H9 (cell line): ENCODE results near the gene CHST13. TPM values are rescaled to one million over a fixed set of nuclear protein-coding genes. Genes with fewer than 3 reads are reported as not detected.

Source experiments
- DNase-seq: peaks from one replicate; pipeline ENCODE4 v3.0.0-alpha.2; 2017
- H2AFZ ChIP-seq: one replicate; pipeline ENCODE4 v1.6.1; 2013; ENCODE audit warnings: mild to moderate bottlenecking, low read length, control low read depth, moderate library complexity
- H2AK5ac ChIP-seq: 2 replicates; pipeline ENCODE4 v1.6.1; 2013; ENCODE audit warnings: low read length, control low read depth, mixed read lengths; ENCODE audit not compliant: insufficient read length
- H2BK120ac ChIP-seq: one replicate; pipeline ENCODE4 v1.6.1; 2013; ENCODE audit warnings: low read depth, mild to moderate bottlenecking, low read length, control low read depth, inconsistent platforms; ENCODE audit not compliant: poor library complexity, severe bottlenecking
- H2BK12ac ChIP-seq: 2 replicates; pipeline ENCODE4 v1.6.1; 2013; ENCODE audit warnings: low read length, control low read depth, mixed read lengths, low read depth; ENCODE audit not compliant: insufficient read length
- H2BK15ac ChIP-seq: 2 replicates; pipeline ENCODE4 v1.6.1; 2013; ENCODE audit warnings: low read depth, low read length, control low read depth
- H2BK20ac ChIP-seq: one replicate; pipeline ENCODE4 v1.6.1; 2013; ENCODE audit warnings: low read depth, mild to moderate bottlenecking, low read length, control low read depth, inconsistent platforms; ENCODE audit not compliant: poor library complexity, severe bottlenecking
- H2BK5ac ChIP-seq: 2 replicates; pipeline ENCODE4 v1.6.1; 2013; ENCODE audit warnings: low read length, control low read depth, mixed read lengths; ENCODE audit not compliant: insufficient read length
- H3K14ac ChIP-seq: 2 replicates; pipeline ENCODE4 v1.6.1; 2013; ENCODE audit warnings: low read length, control low read depth; ENCODE audit not compliant: insufficient read depth
- H3K18ac ChIP-seq: 2 replicates; pipeline ENCODE4 v1.6.1; 2013; ENCODE audit warnings: low read depth, mild to moderate bottlenecking, mixed read lengths, low read length, control low read depth; ENCODE audit not compliant: insufficient read length
- H3K23ac ChIP-seq: 2 replicates; pipeline ENCODE4 v1.6.1; 2013; ENCODE audit warnings: low read length, control low read depth, mixed read lengths, low read depth; ENCODE audit not compliant: insufficient read length
- H3K23me2 ChIP-seq: 2 replicates; pipeline ENCODE4 v1.6.1; 2013; ENCODE audit warnings: low read depth, mild to moderate bottlenecking, mixed read lengths, low read length, control low read depth; ENCODE audit not compliant: insufficient read length, poor library complexity, severe bottlenecking
- H3K27ac ChIP-seq: 2 replicates; pipeline ENCODE4 v1.5.1; 2013; ENCODE audit warnings: low read length, control low read depth, mixed read lengths, low read depth; ENCODE audit not compliant: insufficient read length
- H3K27me3 ChIP-seq: 2 replicates; pipeline ENCODE4 v1.6.1; 2013; ENCODE audit warnings: low read length, control low read depth, inconsistent platforms; ENCODE audit not compliant: insufficient read depth
- H3K4ac ChIP-seq: 2 replicates; pipeline ENCODE4 v1.6.1; 2013; ENCODE audit warnings: low read depth, mild to moderate bottlenecking, control low read depth, inconsistent platforms, low read length, moderate library complexity
- H3K4me1 ChIP-seq: 2 replicates; pipeline ENCODE4 v1.6.1; 2013; ENCODE audit warnings: low read length, control low read depth, inconsistent platforms; ENCODE audit not compliant: insufficient read depth
- H3K4me2 ChIP-seq: 2 replicates; pipeline ENCODE4 v1.6.1; 2013; ENCODE audit warnings: low read length, control low read depth, mixed read lengths; ENCODE audit not compliant: insufficient read length, insufficient read depth
- H3K56ac ChIP-seq: 2 replicates; pipeline ENCODE4 v1.6.1; 2013; ENCODE audit warnings: low read depth, mild to moderate bottlenecking, mixed read lengths, low read length, control low read depth; ENCODE audit not compliant: insufficient read length
- H3K79me1 ChIP-seq: 2 replicates; pipeline ENCODE4 v1.6.1; 2013; ENCODE audit warnings: low read depth, mild to moderate bottlenecking, moderate library complexity, low read length, control low read depth, inconsistent platforms; ENCODE audit not compliant: insufficient read depth, poor library complexity, severe bottlenecking
- H3K79me2 ChIP-seq: 2 replicates; pipeline ENCODE4 v1.6.1; 2013; ENCODE audit warnings: low read length, control low read depth, inconsistent platforms; ENCODE audit not compliant: insufficient read depth
- H3K9ac ChIP-seq: 2 replicates; pipeline ENCODE4 v1.6.1; 2013; ENCODE audit warnings: low read length, control low read depth, mixed read lengths; ENCODE audit not compliant: insufficient read length; ENCODE audit errors: extremely low read depth
- H3K9me3 ChIP-seq: one replicate; pipeline ENCODE4 v1.6.1; 2013; ENCODE audit warnings: low read depth, low read length, inconsistent platforms; ENCODE audit not compliant: control insufficient read depth
- H3T11ph ChIP-seq: one replicate; pipeline ENCODE4 v1.6.1; 2013; ENCODE audit warnings: mild to moderate bottlenecking, low read length, control low read depth, inconsistent platforms
- H4K20me1 ChIP-seq: one replicate; pipeline ENCODE4 v1.6.1; 2013; ENCODE audit not compliant: control insufficient read depth, insufficient read length, insufficient read depth
- H4K5ac ChIP-seq: 2 replicates; pipeline ENCODE4 v1.6.1; 2013; ENCODE audit warnings: low read depth, mild to moderate bottlenecking, mixed read lengths, low read length, control low read depth; ENCODE audit not compliant: insufficient read length
- H4K8ac ChIP-seq: replicated peaks from 2 replicates; pipeline ENCODE4 v1.6.1; 2013; ENCODE audit warnings: low read length, control low read depth, mixed read lengths, low read depth; ENCODE audit not compliant: insufficient read length
- H4K91ac ChIP-seq: 2 replicates; pipeline ENCODE4 v1.6.1; 2013; ENCODE audit warnings: low read depth, mild to moderate bottlenecking, moderate library complexity, mixed read lengths, low read length, control low read depth; ENCODE audit not compliant: insufficient read length
- H3K27ac Mint-ChIP-seq, 3 experiments: 2 replicates in 2 of 3; 3 replicates in 1 of 3; pipeline ENCODE4 v1.8.0; 2020 to 2021; ENCODE audit warnings: mixed read lengths in 3 of 3, mild to moderate bottlenecking in 1 of 3, moderate library complexity in 1 of 3
- H3K27me3 Mint-ChIP-seq: 2 replicates; pipeline ENCODE4 v1.8.0; 2021; ENCODE audit warnings: low read depth, mild to moderate bottlenecking, moderate library complexity, mixed read lengths
- H3K36me3 Mint-ChIP-seq, 3 experiments: 2 replicates in 2 of 3; 3 replicates in 1 of 3; pipeline ENCODE4 v1.8.0; 2020 to 2021; ENCODE audit warnings: low read depth in 3 of 3, mixed read lengths in 3 of 3; ENCODE audit not compliant: insufficient read depth in 1 of 3
- H3K4me1 Mint-ChIP-seq, 2 experiments: 2 replicates each; pipeline ENCODE4 v1.8.0; 2020; ENCODE audit warnings: mixed read lengths in 2 of 2
- H3K4me3 Mint-ChIP-seq, 2 experiments: 2 replicates in 1 of 2; 3 replicates in 1 of 2; pipeline ENCODE4 v1.8.0; 2020 to 2021; ENCODE audit warnings: mild to moderate bottlenecking in 2 of 2, mixed read lengths in 2 of 2, moderate library complexity in 1 of 2
- H3K9me3 Mint-ChIP-seq, 2 experiments: 2 replicates in 1 of 2; 3 replicates in 1 of 2; pipeline ENCODE4 v1.8.0; 2020; ENCODE audit warnings: mild to moderate bottlenecking in 2 of 2, mixed read lengths in 2 of 2, moderate library complexity in 1 of 2
- WGBS: extraction: QIAGEN DNeasy Blood & Tissue Kit; methylation state at CpG from one replicate; pipeline ENCODE4 v1.1.7; 2013; ENCODE audit warnings: missing lambda C conversion rate, low lambda C conversion rate, mixed read lengths; ENCODE audit not compliant: insufficient read length; ENCODE audit errors: extremely low coverage; 5-methylcytosine and 5-hydroxymethylcytosine counted together
- total RNA-seq: library from RNA; stranded (reverse); gene quantifications from 2 replicates; pipeline ENCODE4 v1.2.1, GENCODE V29; 2021
- TF ChIP-seq, protein P1 (sequence below): fragments of 200-600 bp; sonication (generic); conservative IDR thresholded peaks from 3 replicates; pipeline ENCODE4 v1.8.0; 2021; ENCODE audit warnings: antibody characterized with exemption, mild to moderate bottlenecking

CHST13 gene
- total RNA-seq, 1 experiment from 2014 or later = 0.85 TPM

DNA sequence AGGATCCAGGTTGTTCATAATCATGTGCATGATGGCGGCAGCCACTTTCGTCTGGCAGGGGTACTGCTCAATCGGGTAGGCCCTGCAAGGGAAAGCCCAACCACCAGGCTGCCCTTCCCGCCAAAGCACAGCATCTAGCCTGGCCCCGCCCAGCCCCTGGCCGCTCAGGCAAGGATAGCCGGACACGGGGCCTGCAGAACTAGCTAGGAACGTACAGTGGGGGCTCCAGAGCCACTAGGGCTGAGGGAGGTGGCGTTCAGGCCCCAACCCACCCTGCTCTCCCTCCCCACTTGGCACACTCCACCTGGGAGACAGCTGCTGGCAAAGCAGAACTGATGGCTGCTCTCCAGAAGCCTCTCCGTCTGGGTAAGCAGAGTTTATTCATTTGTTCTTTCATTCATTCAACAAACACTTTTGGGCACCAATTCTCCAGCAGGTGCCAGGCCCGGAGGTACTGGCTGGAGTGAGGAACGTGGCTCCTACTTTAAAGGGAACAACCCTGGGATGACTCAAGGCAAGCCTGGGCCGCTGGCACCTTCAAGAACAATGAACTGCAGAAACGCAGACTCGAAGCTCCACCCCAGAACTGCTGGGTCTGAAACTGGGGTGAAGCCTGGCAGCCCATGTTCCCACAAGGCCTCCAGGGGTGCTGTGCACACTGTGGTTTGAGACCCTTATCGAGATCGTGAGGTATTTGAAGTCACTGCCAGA lies 14.2 kb upstream of the CHST13 start:
- Histone ChIP-seq H4K8ac (no peak overlapping the region), H3T11ph (no peak overlapping the region), H3K4me2 (no peak overlapping the region), H4K20me1 (no peaks in the 10 kb centered on the region), H4K91ac (no peak overlapping the region), H2BK5ac (no peak overlapping the region), H2BK20ac (no peak overlapping the region), H3K56ac (no peak overlapping the region), H3K4me1 (no peaks in the 10 kb centered on the region), H3K4ac (no peak overlapping the region), H2BK120ac (no peak overlapping the region), H3K27me3 (no peaks in the 10 kb centered on the region), H2BK12ac (no peak overlapping the region), H4K5ac (no peak overlapping the region), H3K9me3 (no peaks in the 10 kb centered on the region), H2BK15ac (no peak overlapping the region), H3K23me2 (no peaks in the 10 kb centered on the region), H2AK5ac (no peak overlapping the region), H3K27ac (no peak overlapping the region), H3K23ac (no peak overlapping the region), H2AFZ (no peak overlapping the region), H3K18ac (no peak overlapping the region), H3K79me1 (no peaks in the 10 kb centered on the region), H3K9ac (no peak overlapping the region), H3K14ac (no peak overlapping the region), H3K79me2 (no peaks in the 10 kb centered on the region)
- WGBS = no CpG with 5 or more reads among the region's 18 CpGs
- H3K36me3 Mint-ChIP-seq = no peaks in the 10 kb centered on the region
- H3K4me1 Mint-ChIP-seq = peaks cover 2 to 3% of the 10 kb centered on the region in 2 experiments; a peak in 3 of 4 replicates
- no peak overlapping the region for H3K4me3 Mint-ChIP-seq
- H3K27me3 Mint-ChIP-seq = peaks cover 2% of the 10 kb centered on the region; the same call in 1 of the 2 replicates
- no peak overlapping the region for H3K27ac Mint-ChIP-seq
- TF ChIP-seq, protein P1, sequence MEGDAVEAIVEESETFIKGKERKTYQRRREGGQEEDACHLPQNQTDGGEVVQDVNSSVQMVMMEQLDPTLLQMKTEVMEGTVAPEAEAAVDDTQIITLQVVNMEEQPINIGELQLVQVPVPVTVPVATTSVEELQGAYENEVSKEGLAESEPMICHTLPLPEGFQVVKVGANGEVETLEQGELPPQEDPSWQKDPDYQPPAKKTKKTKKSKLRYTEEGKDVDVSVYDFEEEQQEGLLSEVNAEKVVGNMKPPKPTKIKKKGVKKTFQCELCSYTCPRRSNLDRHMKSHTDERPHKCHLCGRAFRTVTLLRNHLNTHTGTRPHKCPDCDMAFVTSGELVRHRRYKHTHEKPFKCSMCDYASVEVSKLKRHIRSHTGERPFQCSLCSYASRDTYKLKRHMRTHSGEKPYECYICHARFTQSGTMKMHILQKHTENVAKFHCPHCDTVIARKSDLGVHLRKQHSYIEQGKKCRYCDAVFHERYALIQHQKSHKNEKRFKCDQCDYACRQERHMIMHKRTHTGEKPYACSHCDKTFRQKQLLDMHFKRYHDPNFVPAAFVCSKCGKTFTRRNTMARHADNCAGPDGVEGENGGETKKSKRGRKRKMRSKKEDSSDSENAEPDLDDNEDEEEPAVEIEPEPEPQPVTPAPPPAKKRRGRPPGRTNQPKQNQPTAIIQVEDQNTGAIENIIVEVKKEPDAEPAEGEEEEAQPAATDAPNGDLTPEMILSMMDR = no peak
- H3K9me3 Mint-ChIP-seq = no peaks in the 10 kb centered on the region
- DNase-seq = no peak
